Peyer's patch (tissue), 4 donors: ENCODE results near the gene PUS1. TPM values are rescaled to one million over a fixed set of nuclear protein-coding genes. Genes with fewer than 3 reads are reported as not detected.
A peak's percentile ranks its signal among the peaks of the same experiment; 100 is the strongest.
"Not testable (repeated sequence)": the region's sequence is repeated elsewhere in the genome, so short reads cannot be mapped to it uniquely, and the experiment has no call there.

Experiments
- DNase-seq, 3 donors: peaks; one replicate each; pipeline ENCODE4 v3.0.0-alpha.2; 2017 to 2019
- H3K27ac ChIP-seq, 4 donors: fragments of 200-600 bp; sonication (generic); one replicate each; pipeline ENCODE4 v1.5.1; 2016 to 2019
- H3K27me3 ChIP-seq, 2 donors: fragments of 200-600 bp; sonication (generic); one replicate each; pipeline ENCODE4 v1.5.1; 2019
- H3K36me3 ChIP-seq, 3 donors: fragments of 200-600 bp; sonication (generic); one replicate each; pipeline ENCODE4 v1.5.1; 2016 to 2019
- H3K4me1 ChIP-seq, 4 donors: fragments of 200-600 bp; sonication (generic); one replicate each; pipeline ENCODE4 v1.5.1; 2016 to 2019
- H3K4me3 ChIP-seq, 4 donors: fragments of 200-600 bp; sonication (generic); 1 replicate in 3 of 4; 2 replicates in 1 of 4; pipeline ENCODE4 v1.5.1; 2016 to 2019; ENCODE audit warnings: mild to moderate bottlenecking in 1 of 4
- H3K9me3 ChIP-seq, 4 donors: fragments of 200-600 bp; sonication (generic); one replicate each; pipeline ENCODE4 v1.5.1; 2016 to 2019; ENCODE audit warnings: mild to moderate bottlenecking in 1 of 4
- CTCF ChIP-seq, 6 experiments: fragments of 450-650 bp in 4 of 6; fragments of 200-600 bp in 2 of 6; sonication (generic) in 1 of 6; IDR thresholded peaks; one replicate each; pipeline ENCODE4 v1.5.1; 2017 to 2019; ENCODE audit warnings: antibody characterized with exemption in 6 of 6, mild to moderate bottlenecking in 3 of 6, moderate library complexity in 1 of 6
- POLR2A ChIP-seq, 2 donors: fragments of 450-650 bp; IDR thresholded peaks; one replicate each; pipeline ENCODE4 v1.5.1; 2017; ENCODE audit warnings: antibody characterized with exemption in 2 of 2, mild to moderate bottlenecking in 2 of 2, moderate library complexity in 2 of 2
- total RNA-seq, 4 donors: library from RNA; depleted of rRNA; stranded (reverse); fragments of >200 nt; gene quantifications; one replicate each; pipeline ENCODE4 v1.1.0, GENCODE V29; 2016

The PUS1 gene
- total RNA-seq, 4 donors from 2014 or later, result 8.8 to 46.5 (median 31.8) TPM

GRCh38 chr12:131946757-131947156, 17.7 kb downstream of the PUS1 start:
- no peak for TF ChIP-seq POLR2A (IDR thresholded peaks at IDR 0.05)
- no peak for TF ChIP-seq CTCF (IDR thresholded peaks at IDR 0.05)
- no peaks in the 10 kb centered on the region for H3K27me3 ChIP-seq
- DNase-seq, result no peak
- no peaks in the 10 kb centered on the region for H3K9me3 ChIP-seq
- peaks cover 2 to 18% (median 11%) of the 10 kb centered on the region in 4 donors for H3K4me1 ChIP-seq
- H3K27ac ChIP-seq, result no peak overlapping the region
- H3K36me3 ChIP-seq, result peaks cover 0 to 25% (median 0%) of the 10 kb centered on the region in 3 donors
- H3K4me3 ChIP-seq, result no peak overlapping the region

- no peak overlapping the region for H3K4me3 ChIP-seq
- H3K27me3 ChIP-seq, result no peaks in the 10 kb centered on the region
- peak in 1 of 3 donors; percentile 29 for DNase-seq
- H3K36me3 ChIP-seq, result peaks cover 0 to 22% (median 0%) of the 10 kb centered on the region in 3 donors
- H3K9me3 ChIP-seq, result no peaks in the 10 kb centered on the region
- no peak overlapping the region for H3K27ac ChIP-seq
- peaks cover 2 to 20% (median 13%) of the 10 kb centered on the region in 4 donors for H3K4me1 ChIP-seq
- TF ChIP-seq CTCF (IDR thresholded peaks at IDR 0.05) (no peak), POLR2A (IDR thresholded peaks at IDR 0.05) (no peak)
Measured at GRCh38 chr12:131947482-131948027, 18.5 kb downstream of the PUS1 start.

GRCh38 chr12:131948166-131948712, 19.2 kb downstream of the PUS1 start:
- Histone ChIP-seq H3K27ac (peak overlapping the region; percentile 77 to 87 (median 86)), H3K9me3 (no peaks in the 10 kb centered on the region), H3K4me1 (peaks cover 2 to 26% (median 13%) of the 10 kb centered on the region in 4 donors), H3K4me3 (no peak overlapping the region), H3K36me3 (peaks cover 0 to 15% (median 0%) of the 10 kb centered on the region in 3 donors), H3K27me3 (no peaks in the 10 kb centered on the region)
- TF ChIP-seq CTCF (IDR thresholded peaks at IDR 0.05) (no peak), POLR2A (IDR thresholded peaks at IDR 0.05) (no peak)
- DNase-seq, result peak in 1 of 3 donors; percentile 17

GRCh38 chr12:131948713-131949430, 19.8 kb downstream of the PUS1 start:
- peaks cover 2 to 30% (median 13%) of the 10 kb centered on the region in 4 donors for H3K4me1 ChIP-seq
- H3K9me3 ChIP-seq, DNase-seq, H3K27me3 ChIP-seq, H3K36me3 ChIP-seq: not testable (repeated sequence)
- H3K4me3 ChIP-seq, result peak overlapping the region; percentile 80 to 100 (median 98)
- peak overlapping the region; percentile 77 to 87 (median 86) for H3K27ac ChIP-seq

- H3K4me1 ChIP-seq, result peaks cover 2 to 30% (median 13%) of the 10 kb centered on the region in 4 donors
- peak within 1 kb of the TSS; percentile 80 to 100 (median 98) for H3K4me3 ChIP-seq
Measured at GRCh38 chr12:131949431-131950181, 20.5 kb downstream of the PUS1 start, which contains the start of gene EP400. Gene EP400 (plus strand): TSS chr12:131949942. CDS start chr12:131960620, 10,678 bp downstream.

More at GRCh38 chr12:131949431-131950181, 20.5 kb downstream of the PUS1 start, which contains the start of gene EP400:
- Histone ChIP-seq H3K27me3 (no peaks in the 10 kb centered on the region), H3K9me3 (no peaks in the 10 kb centered on the region), H3K36me3 (peaks cover 0 to 1% (median 0%) of the 10 kb centered on the region in 3 donors), H3K27ac (peak within 1 kb of the TSS; percentile 77 to 87 (median 86))
- TF ChIP-seq CTCF (IDR thresholded peaks at IDR 0.05) (peak; percentile 61 to 85 (median 66)), POLR2A (IDR thresholded peaks at IDR 0.05) (peak; percentile 18 to 54)
- DNase-seq, result peak; percentile 97 to 99 (median 99)
